ENCODE measurements around the gene LTF. TPM values are rescaled to one million over a fixed set of nuclear protein-coding genes. Genes with fewer than 3 reads are reported as not detected.

LTF gene
- total and polyA plus RNA-seq, 4 donors = 0.36 to 14.7 (median 1.4) TPM

DNA sequence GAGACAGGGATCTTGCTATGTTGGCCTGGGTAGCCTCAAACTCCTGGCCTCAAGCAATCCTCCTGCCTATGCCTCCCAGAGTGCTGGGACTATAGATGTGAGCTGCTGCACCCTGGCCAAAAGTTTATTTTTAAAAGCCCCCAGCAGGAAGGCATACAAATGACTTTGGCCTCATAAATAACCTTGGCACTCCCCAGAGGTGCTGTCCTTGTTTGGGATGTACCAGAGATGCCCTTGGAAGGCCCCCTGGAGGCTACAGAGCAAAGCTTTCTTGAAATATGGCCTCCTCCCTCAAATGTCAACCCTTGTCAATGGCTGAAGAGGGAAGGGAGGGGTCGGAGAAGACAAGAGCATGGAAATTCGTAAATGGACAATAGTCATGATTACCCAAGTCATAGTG lies 19.1 kb upstream of the LTF start (continued):
- TF ChIP-seq, protein P1, sequence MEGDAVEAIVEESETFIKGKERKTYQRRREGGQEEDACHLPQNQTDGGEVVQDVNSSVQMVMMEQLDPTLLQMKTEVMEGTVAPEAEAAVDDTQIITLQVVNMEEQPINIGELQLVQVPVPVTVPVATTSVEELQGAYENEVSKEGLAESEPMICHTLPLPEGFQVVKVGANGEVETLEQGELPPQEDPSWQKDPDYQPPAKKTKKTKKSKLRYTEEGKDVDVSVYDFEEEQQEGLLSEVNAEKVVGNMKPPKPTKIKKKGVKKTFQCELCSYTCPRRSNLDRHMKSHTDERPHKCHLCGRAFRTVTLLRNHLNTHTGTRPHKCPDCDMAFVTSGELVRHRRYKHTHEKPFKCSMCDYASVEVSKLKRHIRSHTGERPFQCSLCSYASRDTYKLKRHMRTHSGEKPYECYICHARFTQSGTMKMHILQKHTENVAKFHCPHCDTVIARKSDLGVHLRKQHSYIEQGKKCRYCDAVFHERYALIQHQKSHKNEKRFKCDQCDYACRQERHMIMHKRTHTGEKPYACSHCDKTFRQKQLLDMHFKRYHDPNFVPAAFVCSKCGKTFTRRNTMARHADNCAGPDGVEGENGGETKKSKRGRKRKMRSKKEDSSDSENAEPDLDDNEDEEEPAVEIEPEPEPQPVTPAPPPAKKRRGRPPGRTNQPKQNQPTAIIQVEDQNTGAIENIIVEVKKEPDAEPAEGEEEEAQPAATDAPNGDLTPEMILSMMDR (IDR thresholded peaks at IDR 0.05; ENCODE audit: low read depth, low read length, missing input control) = no peak

DNA sequence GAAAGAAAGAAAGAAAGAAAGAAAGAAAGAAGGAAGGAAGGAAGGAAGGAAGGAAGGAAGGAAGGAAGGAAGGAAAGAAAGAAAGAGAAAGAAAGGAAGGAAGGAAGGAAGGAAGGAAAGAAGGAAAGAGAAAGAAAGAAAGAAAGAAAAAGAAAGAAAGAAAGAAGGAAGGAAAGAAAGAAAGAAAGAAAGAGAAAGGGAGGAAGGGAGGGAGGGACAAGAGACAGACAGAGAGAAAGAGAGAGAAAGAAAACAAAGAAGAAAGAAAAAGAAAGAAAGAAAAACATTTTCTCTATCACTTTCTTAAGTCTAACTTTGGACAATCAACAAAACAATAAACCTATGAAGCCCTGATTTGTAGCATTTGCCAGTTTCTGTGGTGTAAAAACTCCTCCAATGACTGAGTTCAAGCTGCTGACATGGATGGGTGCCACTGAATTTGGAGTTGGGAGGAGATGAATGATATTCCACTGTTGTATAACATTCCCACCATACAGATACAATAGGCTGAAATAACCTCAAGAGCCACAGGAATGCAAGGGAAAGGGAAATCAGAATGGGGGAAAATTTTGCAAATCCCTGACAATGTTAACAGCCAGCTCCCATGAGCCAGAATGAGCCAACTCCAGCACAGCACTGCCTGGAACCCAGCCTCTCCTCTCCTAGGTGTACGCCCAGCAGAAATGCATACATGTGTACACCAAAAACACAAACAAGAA lies 18.1 kb upstream of the LTF start:
- TF ChIP-seq, protein P1 (IDR thresholded peaks at IDR 0.05; ENCODE audit: low read depth, low read length, missing input control) = no peak
- TF ChIP-seq TAF1 (conservative IDR thresholded peaks at IDR 0.05) = no peak
- TF ChIP-seq, protein P2, sequence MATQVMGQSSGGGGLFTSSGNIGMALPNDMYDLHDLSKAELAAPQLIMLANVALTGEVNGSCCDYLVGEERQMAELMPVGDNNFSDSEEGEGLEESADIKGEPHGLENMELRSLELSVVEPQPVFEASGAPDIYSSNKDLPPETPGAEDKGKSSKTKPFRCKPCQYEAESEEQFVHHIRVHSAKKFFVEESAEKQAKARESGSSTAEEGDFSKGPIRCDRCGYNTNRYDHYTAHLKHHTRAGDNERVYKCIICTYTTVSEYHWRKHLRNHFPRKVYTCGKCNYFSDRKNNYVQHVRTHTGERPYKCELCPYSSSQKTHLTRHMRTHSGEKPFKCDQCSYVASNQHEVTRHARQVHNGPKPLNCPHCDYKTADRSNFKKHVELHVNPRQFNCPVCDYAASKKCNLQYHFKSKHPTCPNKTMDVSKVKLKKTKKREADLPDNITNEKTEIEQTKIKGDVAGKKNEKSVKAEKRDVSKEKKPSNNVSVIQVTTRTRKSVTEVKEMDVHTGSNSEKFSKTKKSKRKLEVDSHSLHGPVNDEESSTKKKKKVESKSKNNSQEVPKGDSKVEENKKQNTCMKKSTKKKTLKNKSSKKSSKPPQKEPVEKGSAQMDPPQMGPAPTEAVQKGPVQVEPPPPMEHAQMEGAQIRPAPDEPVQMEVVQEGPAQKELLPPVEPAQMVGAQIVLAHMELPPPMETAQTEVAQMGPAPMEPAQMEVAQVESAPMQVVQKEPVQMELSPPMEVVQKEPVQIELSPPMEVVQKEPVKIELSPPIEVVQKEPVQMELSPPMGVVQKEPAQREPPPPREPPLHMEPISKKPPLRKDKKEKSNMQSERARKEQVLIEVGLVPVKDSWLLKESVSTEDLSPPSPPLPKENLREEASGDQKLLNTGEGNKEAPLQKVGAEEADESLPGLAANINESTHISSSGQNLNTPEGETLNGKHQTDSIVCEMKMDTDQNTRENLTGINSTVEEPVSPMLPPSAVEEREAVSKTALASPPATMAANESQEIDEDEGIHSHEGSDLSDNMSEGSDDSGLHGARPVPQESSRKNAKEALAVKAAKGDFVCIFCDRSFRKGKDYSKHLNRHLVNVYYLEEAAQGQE (IDR thresholded peaks at IDR 0.05) = no peak
- TF ChIP-seq, protein P3, sequence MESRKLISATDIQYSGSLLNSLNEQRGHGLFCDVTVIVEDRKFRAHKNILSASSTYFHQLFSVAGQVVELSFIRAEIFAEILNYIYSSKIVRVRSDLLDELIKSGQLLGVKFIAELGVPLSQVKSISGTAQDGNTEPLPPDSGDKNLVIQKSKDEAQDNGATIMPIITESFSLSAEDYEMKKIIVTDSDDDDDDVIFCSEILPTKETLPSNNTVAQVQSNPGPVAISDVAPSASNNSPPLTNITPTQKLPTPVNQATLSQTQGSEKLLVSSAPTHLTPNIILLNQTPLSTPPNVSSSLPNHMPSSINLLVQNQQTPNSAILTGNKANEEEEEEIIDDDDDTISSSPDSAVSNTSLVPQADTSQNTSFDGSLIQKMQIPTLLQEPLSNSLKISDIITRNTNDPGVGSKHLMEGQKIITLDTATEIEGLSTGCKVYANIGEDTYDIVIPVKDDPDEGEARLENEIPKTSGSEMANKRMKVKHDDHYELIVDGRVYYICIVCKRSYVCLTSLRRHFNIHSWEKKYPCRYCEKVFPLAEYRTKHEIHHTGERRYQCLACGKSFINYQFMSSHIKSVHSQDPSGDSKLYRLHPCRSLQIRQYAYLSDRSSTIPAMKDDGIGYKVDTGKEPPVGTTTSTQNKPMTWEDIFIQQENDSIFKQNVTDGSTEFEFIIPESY (IDR thresholded peaks at IDR 0.05) = no peak
- no peak for TF ChIP-seq SP1 (IDR thresholded peaks at IDR 0.05)
- TF ChIP-seq GABPA (IDR thresholded peaks at IDR 0.05 in 1 of 2, conservative IDR thresholded peaks at IDR 0.05 in 1 of 2) = no peak
- no peak for TF ChIP-seq RAD21 (IDR thresholded peaks at IDR 0.05)
- no peaks in the 10 kb centered on the region for H3K36me3 ChIP-seq (ENCODE audit: control insufficient read depth in 4 of 4, insufficient read depth in 3 of 4, low read depth in 1 of 4, low read length in 3 of 4)
- no peak overlapping the region for H3K9ac ChIP-seq (ENCODE audit: low read depth in 1 of 2, low read length in 2 of 2)
- H3K9me3 ChIP-seq (ENCODE audit: control insufficient read depth in 4 of 4, low read length in 3 of 4) = no peaks in the 10 kb centered on the region
- DNase-seq (ENCODE audit: low spot score) = no peak
- 97% methylated on average over 1 of the region's 1 CpG for WGBS
- H3K27ac ChIP-seq (ENCODE audit: low read depth in 1 of 2, low read length in 2 of 2) = no peak overlapping the region
- H3K4me3 ChIP-seq (ENCODE audit: low read depth in 1 of 3, low read length in 3 of 3) = no peak overlapping the region
- no peaks in the 10 kb centered on the region for H3K4me1 ChIP-seq (ENCODE audit: control insufficient read depth in 4 of 4, insufficient read depth in 4 of 4, low read length in 3 of 4)
- H3K27me3 ChIP-seq (ENCODE audit: control insufficient read depth in 4 of 4, insufficient read depth in 4 of 4, low read length in 3 of 4) = no peaks in the 10 kb centered on the region

DNA sequence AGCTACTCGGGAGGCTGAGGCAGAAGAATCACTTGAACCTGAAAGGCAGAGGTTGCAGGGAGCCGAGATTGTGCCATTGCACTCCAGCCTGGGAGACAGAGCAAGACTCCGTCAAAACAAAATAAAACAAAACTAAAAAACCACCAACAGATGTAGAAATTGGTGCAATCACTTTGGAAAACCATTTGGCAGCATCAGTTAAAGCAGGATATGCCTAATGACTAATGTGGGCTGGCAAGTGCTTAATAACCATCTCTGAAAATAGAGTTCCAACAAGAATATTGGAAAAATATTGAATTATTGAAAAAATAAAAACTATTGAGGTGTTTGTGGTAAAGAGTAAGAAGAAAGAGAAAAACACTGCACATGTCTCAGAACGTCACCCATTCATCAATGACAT lies 16.9 kb upstream of the LTF start:
- Histone ChIP-seq H3K4me1 (ENCODE audit: control insufficient read depth in 4 of 4, insufficient read depth in 4 of 4, low read length in 3 of 4) (no peaks in the 10 kb centered on the region), H3K27me3 (ENCODE audit: control insufficient read depth in 4 of 4, insufficient read depth in 4 of 4, low read length in 3 of 4) (no peaks in the 10 kb centered on the region), H3K27ac (ENCODE audit: low read depth in 1 of 2, low read length in 2 of 2) (no peak overlapping the region), H3K36me3 (ENCODE audit: control insufficient read depth in 4 of 4, insufficient read depth in 3 of 4, low read depth in 1 of 4, low read length in 3 of 4) (no peaks in the 10 kb centered on the region), H3K9me3 (ENCODE audit: control insufficient read depth in 4 of 4, low read length in 3 of 4) (no peaks in the 10 kb centered on the region), H3K9ac (ENCODE audit: low read depth in 1 of 2, low read length in 2 of 2) (no peak overlapping the region), H3K4me3 (ENCODE audit: low read depth in 1 of 3, low read length in 3 of 3) (no peak overlapping the region)
- TF ChIP-seq, protein P1 (IDR thresholded peaks at IDR 0.05; ENCODE audit: low read depth, low read length, missing input control) = no peak
- TF ChIP-seq SP1 (IDR thresholded peaks at IDR 0.05) = no peak
- 93% methylated on average over 4 of the region's 4 CpGs for WGBS
- DNase-seq (ENCODE audit: low spot score) = no peak
